GM12872 (cell line): Measurements from ENCODE around the gene MGAT5.
A peak's percentile ranks its signal among the peaks of the same experiment; 100 is the strongest.

Source experiments
- CTCF ChIP-seq: IDR thresholded peaks from 3 replicates; pipeline ENCODE4 v1.5.1; 2011; ENCODE audit warnings: low read depth, mild to moderate bottlenecking, low read length, moderate library complexity; ENCODE audit not compliant: insufficient read depth

Gene MGAT5

GRCh38 chr2:134225173-134225572, 28.7 kb upstream of the MGAT5 start:
- TF ChIP-seq CTCF, result no peak

- TF ChIP-seq CTCF, result no peak
Observed at GRCh38 chr2:134225841-134226240, 28.0 kb upstream of the MGAT5 start.

GRCh38 chr2:134226601-134227000, 27.3 kb upstream of the MGAT5 start:
- no peak for TF ChIP-seq CTCF

- no peak for TF ChIP-seq CTCF
Observed at GRCh38 chr2:134227666-134228065, 26.2 kb upstream of the MGAT5 start.

- TF ChIP-seq CTCF, result peak; percentile 64
Observed at GRCh38 chr2:134228493-134228903, 25.4 kb upstream of the MGAT5 start.

GRCh38 chr2:134229540-134229939, 24.3 kb upstream of the MGAT5 start:
- no peak for TF ChIP-seq CTCF

- TF ChIP-seq CTCF, result no peak
Observed at GRCh38 chr2:134230885-134231284, 23.0 kb upstream of the MGAT5 start.
